Effector memory CD8-positive, alpha-beta T cell (primary cell): ENCODE data around the gene TAAR9.

Source experiments
- ATAC-seq: fragments of 150-1000 bp; cut with Tn5 transposase; replicated peaks from 2 replicates; pipeline ENCODE4 v1.10.0; 2021; ENCODE audit warnings: mild to moderate bottlenecking, moderate library complexity
- DNase-seq, 3 experiments: peaks; one replicate each; pipeline ENCODE4 v3.0.0; 2021
- H3K27ac Mint-ChIP-seq, 2 donors: one replicate each; pipeline ENCODE4 v1.8.0; 2022; ENCODE audit warnings: mild to moderate bottlenecking in 2 of 2, mixed read lengths in 2 of 2, moderate library complexity in 2 of 2
- H3K27me3 Mint-ChIP-seq, 2 donors: one replicate each; pipeline ENCODE4 v1.8.0; 2022; ENCODE audit warnings: mixed read lengths in 2 of 2
- H3K36me3 Mint-ChIP-seq: one replicate; pipeline ENCODE4 v1.8.0; 2022; ENCODE audit warnings: mild to moderate bottlenecking, moderate library complexity, mixed read lengths; ENCODE audit not compliant: insufficient read depth
- H3K4me1 Mint-ChIP-seq, 2 donors: one replicate each; pipeline ENCODE4 v1.8.0; 2022; ENCODE audit warnings: low read depth in 2 of 2, mixed read lengths in 2 of 2
- H3K4me3 Mint-ChIP-seq, 2 donors: one replicate each; pipeline ENCODE4 v1.8.0; 2022; ENCODE audit warnings: mild to moderate bottlenecking in 2 of 2, mixed read lengths in 2 of 2, moderate library complexity in 2 of 2
- H3K9me3 Mint-ChIP-seq, 2 donors: one replicate each; pipeline ENCODE4 v1.8.0; 2022; ENCODE audit warnings: mixed read lengths in 2 of 2

TAAR9 gene

GRCh38 chr6:132570221-132570777, 32.2 kb downstream of the TAAR9 start, which contains the start of gene TAAR6:
Gene TAAR6 (plus strand): TSS chr6:132570322. CDS start chr6:132570322, 0 bp downstream.
- Mint-ChIP-seq H3K27me3 (peaks cover 47 to 48% of the 10 kb centered on the region in 2 donors), H3K27ac (no peak within 1 kb of the TSS), H3K4me1 (no peaks in the 10 kb centered on the region), H3K4me3 (no peak within 1 kb of the TSS), H3K36me3 (no peaks in the 10 kb centered on the region), H3K9me3 (no peaks in the 10 kb centered on the region)
- ATAC-seq, result no peak
- no peak for DNase-seq

GRCh38 chr6:132571774-132572173, 33.7 kb downstream of the TAAR9 start:
- Mint-ChIP-seq H3K4me3 (no peak overlapping the region), H3K9me3 (no peaks in the 10 kb centered on the region), H3K27me3 (peaks cover 42 to 47% of the 10 kb centered on the region in 2 donors), H3K4me1 (no peaks in the 10 kb centered on the region), H3K36me3 (no peaks in the 10 kb centered on the region), H3K27ac (no peak overlapping the region)
- ATAC-seq, result no peak
- DNase-seq, result no peak

- ATAC-seq, result no peak
- H3K4me3 Mint-ChIP-seq, result no peak overlapping the region
- no peak for DNase-seq
- H3K36me3 Mint-ChIP-seq, result no peaks in the 10 kb centered on the region
- H3K9me3 Mint-ChIP-seq, result peaks cover 0 to 3% of the 10 kb centered on the region in 2 donors
- H3K4me1 Mint-ChIP-seq, result no peaks in the 10 kb centered on the region
- H3K27ac Mint-ChIP-seq, result no peak overlapping the region
- peaks cover 35 to 67% of the 10 kb centered on the region in 2 donors for H3K27me3 Mint-ChIP-seq
These were observed 46.6 kb downstream of the TAAR9 start for GRCh38 chr6:132584698-132585097.

GRCh38 chr6:132587424-132587823, 49.3 kb downstream of the TAAR9 start:
- Mint-ChIP-seq H3K4me3 (no peak overlapping the region), H3K27me3 (peaks cover 33 to 62% of the 10 kb centered on the region in 2 donors), H3K36me3 (no peaks in the 10 kb centered on the region), H3K9me3 (no peaks in the 10 kb centered on the region), H3K27ac (no peak overlapping the region), H3K4me1 (no peaks in the 10 kb centered on the region)
- DNase-seq, result no peak
- no peak for ATAC-seq
